Left ventricle myocardium superior (tissue), 1 donor: Measurements from ENCODE around the gene SIGLEC6. TPM values are rescaled to one million over a fixed set of nuclear protein-coding genes. Genes with fewer than 3 reads are reported as not detected.
A peak's percentile ranks its signal among the peaks of the same experiment; 100 is the strongest.

Source experiments
- ATAC-seq: fragments of 200-7000 bp; cut with Tn5 transposase; one replicate; pipeline ENCODE4 v1.9.1; 2020; ENCODE audit warnings: mild to moderate bottlenecking, moderate library complexity
- DNase-seq: peaks from one replicate; pipeline ENCODE4 v3.0.0-alpha.2; 2020
- intact Hi-C: fragments of 100-400 bp; cut with micrococcal nuclease; formaldehyde crosslinking; loops from one replicate; pipeline ENCODE4 v1.11.0; 2022
- total RNA-seq: library from RNA; stranded (reverse); fragmentation: NEBNext Ultra II Directional; extraction: Animal tissue kit (Norgen Biotek cat#: 25700); gene quantifications from one replicate; pipeline ENCODE4 v1.2.1, GENCODE V29; 2021
- donor health status: DM: no; HTN: yes; CAD: no; lungs with severe emphysema.

SIGLEC6 gene
- total RNA-seq, 1 donor from 2014 or later, result 0.32 TPM

- DNase-seq, result no peak
- ATAC-seq, result no peak
- intact Hi-C loops, result no loop called here
Measured at GRCh38 chr19:51480590-51480989, 50.9 kb downstream of the SIGLEC6 start.

DNA sequence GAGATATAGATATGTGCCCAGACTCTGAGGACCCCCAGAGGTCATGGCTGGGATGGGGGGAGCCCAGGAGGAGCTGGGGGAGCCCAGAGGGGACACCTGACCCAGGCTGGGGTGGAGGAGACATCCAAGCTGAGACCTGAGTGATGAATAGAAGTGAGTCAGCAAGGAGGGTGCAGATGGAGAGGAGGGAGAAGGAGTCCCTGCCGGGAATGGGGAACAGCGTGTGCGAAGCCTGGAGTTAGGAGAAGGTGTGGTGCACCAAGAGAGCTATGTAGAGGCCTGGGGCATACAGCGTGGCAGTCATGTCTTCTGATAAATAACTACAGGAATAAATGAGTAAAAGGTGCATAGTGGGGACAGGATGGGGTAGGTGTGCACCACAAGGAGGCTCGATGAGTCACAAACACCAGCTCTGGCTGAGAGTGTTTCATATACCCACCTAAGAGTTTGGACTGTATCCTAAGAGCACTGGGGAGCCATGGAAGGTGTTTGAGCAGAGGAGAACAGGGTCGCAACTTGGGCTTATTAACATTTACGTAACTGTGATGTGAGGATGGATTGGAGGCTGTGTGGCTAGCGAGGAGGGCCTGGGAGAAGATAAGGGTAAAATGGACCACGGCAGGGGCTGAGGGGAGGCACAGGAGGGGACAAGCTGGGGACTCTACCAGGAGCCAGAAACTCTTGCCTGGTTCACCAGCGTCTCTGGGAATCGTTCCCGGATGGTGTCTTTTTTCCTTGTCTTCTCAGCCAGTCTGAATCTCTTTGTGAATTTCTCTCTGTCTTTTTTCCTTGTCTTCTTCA is 51.7 kb downstream of the SIGLEC6 start:
- intact Hi-C loops, result no loop called here
- no peak for ATAC-seq
- DNase-seq, result no peak

GRCh38 chr19:51478381-51479234 is 52.9 kb downstream of the SIGLEC6 start, which contains the start of gene CEACAM18:
Gene CEACAM18, plus strand, starts transcription at chr19:51478539.
- ATAC-seq, result no peak
- intact Hi-C loops, result no loop called here

DNA sequence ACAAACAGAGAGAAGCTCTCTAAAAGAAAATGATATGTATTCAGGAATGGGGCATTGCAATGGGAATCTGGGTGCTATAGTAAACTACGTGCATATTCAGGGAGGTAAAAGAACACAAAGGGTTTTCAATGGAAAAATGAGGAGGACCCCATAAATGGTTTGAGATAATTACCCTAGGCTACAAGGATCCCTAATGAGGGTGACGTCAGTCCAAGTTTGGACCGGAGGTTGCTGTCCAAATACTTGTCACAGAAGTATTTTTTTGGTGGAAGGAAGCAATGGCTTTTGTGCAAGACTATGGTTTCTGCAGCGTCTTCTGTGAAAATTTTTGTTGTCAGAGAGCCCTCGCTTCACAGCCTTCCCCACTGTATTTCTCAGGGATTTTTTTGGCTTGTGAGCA is 54.1 kb downstream of the SIGLEC6 start:
- DNase-seq, result no peak
- intact Hi-C loops, result no loop called here
- ATAC-seq, result no peak

More at GRCh38 chr19:51478381-51479234, 52.9 kb downstream of the SIGLEC6 start, which contains the start of gene CEACAM18:
- DNase-seq, result no peak

DNA sequence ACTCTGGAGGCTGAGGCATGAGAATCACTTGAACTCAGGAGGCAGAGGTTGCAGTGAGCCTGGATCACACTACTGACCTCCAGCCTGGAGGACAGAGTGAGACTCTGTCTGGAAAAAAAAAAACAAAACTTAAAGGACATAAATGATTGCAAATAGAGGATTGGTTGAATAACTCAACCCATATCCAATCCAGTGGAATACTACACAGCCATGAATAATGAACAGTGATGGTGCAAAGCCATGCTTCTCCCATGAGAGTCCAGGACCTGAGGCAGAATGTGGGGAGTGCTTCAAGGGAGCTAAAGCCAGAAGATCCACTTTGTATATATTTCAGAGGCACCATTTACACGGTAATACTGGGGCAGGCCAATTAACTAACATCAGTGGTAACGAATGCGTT is 55.3 kb downstream of the SIGLEC6 start:
- ATAC-seq, result no peak
- DNase-seq, result no peak
- intact Hi-C loops, result no loop called here

- intact Hi-C loops, result no loop called here
- DNase-seq (peak; percentile 61), ATAC-seq (peak; percentile 70)
Measured at GRCh38 chr19:51473009-51473707, 58.3 kb downstream of the SIGLEC6 start.

- ATAC-seq (no peak), DNase-seq (no peak)
Measured at GRCh38 chr19:51472607-51473006, 58.9 kb downstream of the SIGLEC6 start.

GRCh38 chr19:51471527-51471926 is 59.9 kb downstream of the SIGLEC6 start:
- no peak for ATAC-seq
- intact Hi-C loops, result no loop called here
- DNase-seq, result no peak

More at GRCh38 chr19:51472607-51473006, 58.9 kb downstream of the SIGLEC6 start:
- intact Hi-C loops, result no loop called here

DNA sequence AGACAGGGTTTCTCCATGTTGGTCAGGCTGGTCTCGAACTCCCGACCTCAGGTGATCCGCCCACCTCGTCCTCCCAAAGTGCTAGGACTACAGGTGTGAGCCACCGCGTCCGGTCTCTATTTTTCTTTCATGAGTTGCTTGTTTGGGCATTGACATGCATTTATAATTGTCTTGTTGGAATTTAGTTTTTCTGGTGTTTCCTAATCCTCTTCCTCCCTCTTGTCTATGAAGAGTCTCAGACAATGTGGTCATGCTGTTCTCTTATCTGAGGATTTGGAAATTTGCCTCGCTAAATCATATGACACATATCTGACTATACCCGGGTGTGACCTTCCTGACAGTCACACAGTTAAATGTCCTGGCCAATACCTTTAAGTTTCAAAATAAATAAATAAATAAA is 60.5 kb downstream of the SIGLEC6 start:
- no peak for ATAC-seq
- DNase-seq, result no peak
- intact Hi-C loops, result no loop called here

- intact Hi-C loops, result loop anchor here (5.0 kb wide), 1 partner anchor 183 kb away; no protein-coding TSS in a partner anchor
Measured at GRCh38 chr19:51469629-51470028, 61.8 kb downstream of the SIGLEC6 start.

GRCh38 chr19:51469162-51469561 is 62.3 kb downstream of the SIGLEC6 start:
- DNase-seq (no peak), ATAC-seq (no peak)
- intact Hi-C loops, result loop anchor here (5.0 kb wide), 1 partner anchor 183 kb away; no protein-coding TSS in a partner anchor

More at GRCh38 chr19:51469629-51470028, 61.8 kb downstream of the SIGLEC6 start:
- DNase-seq, result no peak
- ATAC-seq, result no peak

- DNase-seq (no peak), ATAC-seq (no peak)
- intact Hi-C loops, result loop anchor here (5.0 kb wide), 1 partner anchor 184 kb away; no protein-coding TSS in a partner anchor
Measured at GRCh38 chr19:51468545-51468920, 62.9 kb downstream of the SIGLEC6 start.

DNA sequence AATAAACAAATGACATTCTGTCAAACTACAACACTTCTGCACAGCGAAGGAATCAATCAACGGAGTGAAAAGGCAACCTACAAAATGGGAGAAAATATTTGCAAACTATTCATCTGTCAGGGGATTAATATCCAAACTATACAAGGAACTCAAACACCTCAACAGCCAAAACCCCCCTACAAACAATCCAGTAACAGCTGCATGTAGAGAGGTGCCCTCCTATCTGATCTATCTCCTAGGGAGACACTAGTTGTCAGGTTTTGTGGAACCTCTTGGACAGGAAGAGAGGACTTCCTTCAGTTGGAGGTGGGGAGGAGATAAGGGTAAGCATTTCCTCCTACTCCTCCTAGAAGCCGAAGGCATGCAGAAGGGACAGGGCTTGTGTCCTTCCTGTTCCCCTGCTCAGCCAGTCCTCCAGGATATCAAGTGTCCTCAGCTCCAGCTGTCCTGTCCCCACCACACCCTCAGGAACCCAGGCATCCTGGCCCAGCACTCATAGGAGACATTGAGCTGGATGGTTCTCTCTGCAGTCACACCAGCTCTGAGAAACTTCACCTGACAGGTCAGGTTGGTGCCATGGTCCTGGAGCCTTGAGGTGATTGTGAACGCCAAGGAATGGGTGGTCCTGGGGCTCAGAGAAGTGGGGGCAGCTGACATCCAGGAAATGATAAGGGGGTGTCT is 63.5 kb downstream of the SIGLEC6 start:
- no peak for DNase-seq
- no peak for ATAC-seq
- intact Hi-C loops, result loop anchor here (5.0 kb wide), 1 partner anchor 184 kb away; no protein-coding TSS in a partner anchor

Other genes with a start within 250 kb of the SIGLEC6 start
- gene IGLON5, start 220.0 kb downstream of the SIGLEC6 start, total RNA-seq, result not detected
- 0.77 TPM for gene VSIG10L, start 189.5 kb downstream of the SIGLEC6 start, total RNA-seq
- gene ETFB, start 165.3 kb downstream of the SIGLEC6 start, total RNA-seq, result 448 TPM
- not detected for gene CLDND2, start 162.7 kb downstream of the SIGLEC6 start, total RNA-seq
- gene NKG7, start 159.0 kb downstream of the SIGLEC6 start, total RNA-seq, result 0.99 TPM
- gene LIM2, start 143.7 kb downstream of the SIGLEC6 start, total RNA-seq, result not detected
- gene C19orf84, start 141.1 kb downstream of the SIGLEC6 start, total RNA-seq, result not detected
- gene SIGLEC10, start 114.0 kb downstream of the SIGLEC6 start, total RNA-seq, result 0.40 TPM
- gene SIGLEC8, start 73.2 kb downstream of the SIGLEC6 start, total RNA-seq, result 0.15 TPM
- gene CEACAM18, start 53.1 kb downstream of the SIGLEC6 start, total RNA-seq, result not detected
- gene SIGLEC12, start 29.9 kb downstream of the SIGLEC6 start, total RNA-seq, result not detected
- gene ZNF175, start 39.6 kb upstream of the SIGLEC6 start, total RNA-seq, result 10.7 TPM
- gene SIGLEC5, start 98.7 kb upstream of the SIGLEC6 start, total RNA-seq, result 0.84 TPM
- gene SIGLEC14, start 115.2 kb upstream of the SIGLEC6 start, total RNA-seq, result 0.94 TPM
- 13.9 TPM for gene SPACA6, start 161.7 kb upstream of the SIGLEC6 start, total RNA-seq
- gene HAS1, start 192.3 kb upstream of the SIGLEC6 start, total RNA-seq, result 3.2 TPM
- 4.3 TPM for gene FPR1, start 220.2 kb upstream of the SIGLEC6 start, total RNA-seq
- 1.0 TPM for gene FPR2, start 229.5 kb upstream of the SIGLEC6 start, total RNA-seq